WI38 (cell line): ENCODE results near the gene GHITM.
A peak's percentile ranks its signal among the peaks of the same experiment; 100 is the strongest.
"Not testable (repeated sequence)": the region's sequence is repeated elsewhere in the genome, so short reads cannot be mapped to it uniquely, and the experiment has no call there.

Source experiments
- H3K4me3 ChIP-seq: 2 replicates; pipeline ENCODE4 v1.5.1; 2011; ENCODE audit warnings: low read depth, mild to moderate bottlenecking, control low read depth, low read length
- CTCF ChIP-seq: IDR thresholded peaks from 2 replicates; pipeline ENCODE4 v1.5.1; 2012; ENCODE audit warnings: low read depth, mild to moderate bottlenecking, control low read depth, low read length

The GHITM gene

DNA sequence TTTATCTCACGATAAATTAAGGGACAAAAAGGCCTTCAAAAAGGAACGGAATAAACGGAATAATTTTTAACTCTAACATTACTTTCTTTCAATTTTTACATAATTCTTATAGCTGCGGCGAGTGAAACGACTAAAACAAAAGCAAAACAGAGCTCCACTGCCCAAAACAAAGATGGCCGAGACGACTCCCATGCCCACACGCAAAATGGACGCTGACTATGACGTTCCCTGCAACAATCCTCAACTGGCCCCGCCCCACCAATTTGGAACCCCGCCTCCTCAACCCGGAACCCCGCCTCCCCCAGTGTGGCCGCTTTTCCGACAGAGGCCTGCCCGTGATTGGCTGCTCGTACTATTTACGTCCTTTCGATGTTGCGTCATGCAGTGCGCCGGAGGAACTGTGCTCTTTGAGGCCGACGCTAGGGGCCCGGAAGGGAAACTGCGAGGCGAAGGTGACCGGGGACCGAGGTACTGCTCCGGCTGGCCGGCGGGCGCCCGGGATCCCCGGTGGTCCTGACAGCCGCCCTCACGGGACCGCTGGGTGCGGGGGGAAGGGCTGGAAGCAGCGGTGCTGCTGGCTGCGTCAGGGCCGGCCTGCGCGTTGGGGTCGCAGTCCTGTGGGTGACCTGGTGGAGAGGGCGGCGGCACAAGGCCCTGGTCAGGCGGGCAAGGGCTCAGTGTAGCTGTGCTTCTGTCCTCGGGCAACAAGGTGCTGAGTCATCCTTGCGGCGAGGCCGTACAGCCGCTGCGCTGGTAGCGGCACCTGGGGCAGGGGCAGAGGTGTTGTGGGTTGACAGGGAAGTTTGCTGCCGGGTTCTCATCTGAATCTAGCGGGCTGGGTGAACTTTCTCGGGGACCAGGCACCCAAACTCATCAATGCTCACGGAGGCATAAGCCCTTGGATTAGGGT is at the start of gene GHITM:
Gene GHITM (plus strand): TSS at position 384 of the 910 bp plus-strand sequence. CDS start 1,992 bp downstream, outside the sequence.
- peak within 1 kb of the TSS; percentile 81 for H3K4me3 ChIP-seq
- peak; percentile 32 for TF ChIP-seq CTCF

- no peak for TF ChIP-seq CTCF
- no peak overlapping the region for H3K4me3 ChIP-seq
Measured at GRCh38 chr10:84095811-84096497, 43.4 kb upstream of the GHITM start.

GRCh38 chr10:84097787-84098353 is 41.4 kb upstream of the GHITM start:
- peak; percentile 13; the same call in 1 of the 2 replicates for TF ChIP-seq CTCF

GRCh38 chr10:84098667-84099066 is 40.6 kb upstream of the GHITM start:
- no peak overlapping the region for H3K4me3 ChIP-seq
- TF ChIP-seq CTCF, result no peak

More at GRCh38 chr10:84097787-84098353, 41.4 kb upstream of the GHITM start:
- no peak overlapping the region for H3K4me3 ChIP-seq

GRCh38 chr10:84101042-84101441 is 38.3 kb upstream of the GHITM start:
- no peak for TF ChIP-seq CTCF
- H3K4me3 ChIP-seq, result no peak overlapping the region

DNA sequence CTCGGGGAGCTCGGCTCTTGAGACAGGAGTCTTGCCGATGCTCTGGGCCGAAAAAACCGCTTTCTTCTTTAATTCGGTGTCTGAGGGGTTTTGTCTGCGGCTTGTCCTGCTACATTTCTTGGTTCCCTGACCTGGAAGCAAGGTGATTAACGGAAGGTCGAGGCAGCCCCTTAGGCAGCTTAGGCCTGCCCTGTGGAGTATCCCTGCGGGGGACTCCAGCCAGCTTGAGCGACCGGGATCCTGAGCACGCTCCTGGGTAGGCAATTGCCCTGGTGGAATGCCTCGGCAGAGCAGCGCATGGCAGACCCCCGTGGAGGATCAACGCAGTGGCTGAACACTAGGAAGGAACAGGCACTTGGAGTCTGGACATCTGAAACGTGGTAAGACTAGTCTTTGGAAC is 30.5 kb upstream of the GHITM start:
- no peak overlapping the region for H3K4me3 ChIP-seq
- TF ChIP-seq CTCF, result no peak

- H3K4me3 ChIP-seq, result not testable (repeated sequence)
Measured at GRCh38 chr10:84109772-84110171, 29.5 kb upstream of the GHITM start.

DNA sequence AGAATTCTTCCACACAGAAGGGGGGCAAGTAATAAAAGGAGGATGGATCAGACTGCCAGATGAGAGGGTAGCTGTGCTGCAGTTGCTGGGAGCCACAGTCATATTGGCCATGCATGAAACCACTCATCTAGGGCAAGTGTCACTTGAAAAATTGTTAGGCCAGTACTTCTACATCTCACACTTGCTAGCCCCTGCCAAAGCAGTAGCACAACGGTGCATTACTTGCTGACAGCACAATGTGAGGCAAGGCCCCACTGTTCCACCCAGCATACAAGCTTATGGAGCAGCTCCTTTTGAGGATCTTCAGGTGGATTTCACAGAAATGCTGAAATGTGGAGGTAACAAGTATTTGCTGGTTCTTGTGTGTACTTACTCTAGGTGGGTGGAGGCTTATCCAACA is 25.8 kb upstream of the GHITM start:
- H3K4me3 ChIP-seq, result not testable (repeated sequence)
